DND-41 (cell line): ENCODE results near the gene LST1.
"Not testable (repeated sequence)": the region's sequence is repeated elsewhere in the genome, so short reads cannot be mapped to it uniquely, and the experiment has no call there.

Source experiments
- ATAC-seq: fragments of 200-7000 bp; cut with Tn5 transposase; 3 replicates; pipeline ENCODE4 v1.9.1; 2021; ENCODE audit warnings: low read depth; ENCODE audit not compliant: insufficient read depth
- DNase-seq: peaks from one replicate; pipeline ENCODE4 v3.0.0-alpha.2; 2020
- H2AFZ ChIP-seq: 2 replicates; pipeline ENCODE4 v1.6.0; 2012; ENCODE audit warnings: low read depth, low read length
- H3K27ac ChIP-seq: 2 replicates; pipeline ENCODE4 v1.5.1; 2012; ENCODE audit warnings: low read length, inconsistent platforms
- H3K27me3 ChIP-seq: fragments of 200-600 bp; sonication (generic); 2 replicates; pipeline ENCODE4 v1.6.0; 2012; ENCODE audit warnings: low read length, mild to moderate bottlenecking, inconsistent platforms; ENCODE audit not compliant: insufficient read depth, poor library complexity
- H3K36me3 ChIP-seq: 2 replicates; pipeline ENCODE4 v1.5.1; 2012; ENCODE audit warnings: low read length, inconsistent platforms; ENCODE audit not compliant: insufficient read depth
- H3K4me1 ChIP-seq: 2 replicates; pipeline ENCODE4 v1.5.1; 2012; ENCODE audit warnings: mild to moderate bottlenecking, low read length; ENCODE audit not compliant: insufficient read depth
- H3K4me2 ChIP-seq: 2 replicates; pipeline ENCODE4 v1.6.0; 2012; ENCODE audit warnings: mild to moderate bottlenecking, moderate library complexity, low read length, inconsistent platforms; ENCODE audit not compliant: insufficient read depth
- H3K4me3 ChIP-seq, 2 experiments: fragments of 200-600 bp in 1 of 2; shearing (Covaris generic) in 1 of 2; 2 replicates each; pipeline ENCODE4 v1.5.1; 2012 to 2016; ENCODE audit warnings: inconsistent platforms in 2 of 2, low read length in 2 of 2, mild to moderate bottlenecking in 2 of 2, low read depth in 1 of 2, moderate library complexity in 1 of 2
- H3K79me2 ChIP-seq: 2 replicates; pipeline ENCODE4 v1.6.0; 2012; ENCODE audit warnings: low read length, inconsistent platforms; ENCODE audit not compliant: insufficient read depth
- H3K9ac ChIP-seq: 2 replicates; pipeline ENCODE4 v1.6.0; 2012; ENCODE audit warnings: low read depth, mild to moderate bottlenecking, inconsistent platforms, low read length, moderate library complexity
- H3K9me3 ChIP-seq: 2 replicates; pipeline ENCODE4 v1.5.1; 2012; ENCODE audit warnings: low read length, moderate library complexity, mild to moderate bottlenecking, inconsistent platforms; ENCODE audit not compliant: insufficient read depth, severe bottlenecking
- H4K20me1 ChIP-seq: 2 replicates; pipeline ENCODE4 v1.6.0; 2012; ENCODE audit warnings: low read length; ENCODE audit not compliant: insufficient read depth
- EZH2 ChIP-seq: IDR thresholded peaks from 3 replicates; pipeline ENCODE4 v1.6.1; 2012; ENCODE audit warnings: borderline replicate concordance, low read depth, mild to moderate bottlenecking, moderate library complexity, low read length, inconsistent platforms; ENCODE audit not compliant: severe bottlenecking
- TF ChIP-seq, protein P1 (sequence below): IDR thresholded peaks from 2 replicates; pipeline ENCODE4 v1.5.1; 2012; ENCODE audit warnings: borderline replicate concordance, low read length, moderate library complexity, mild to moderate bottlenecking; ENCODE audit not compliant: poor library complexity, severe bottlenecking; ENCODE audit errors: extremely low read depth

The LST1 gene

DNA sequence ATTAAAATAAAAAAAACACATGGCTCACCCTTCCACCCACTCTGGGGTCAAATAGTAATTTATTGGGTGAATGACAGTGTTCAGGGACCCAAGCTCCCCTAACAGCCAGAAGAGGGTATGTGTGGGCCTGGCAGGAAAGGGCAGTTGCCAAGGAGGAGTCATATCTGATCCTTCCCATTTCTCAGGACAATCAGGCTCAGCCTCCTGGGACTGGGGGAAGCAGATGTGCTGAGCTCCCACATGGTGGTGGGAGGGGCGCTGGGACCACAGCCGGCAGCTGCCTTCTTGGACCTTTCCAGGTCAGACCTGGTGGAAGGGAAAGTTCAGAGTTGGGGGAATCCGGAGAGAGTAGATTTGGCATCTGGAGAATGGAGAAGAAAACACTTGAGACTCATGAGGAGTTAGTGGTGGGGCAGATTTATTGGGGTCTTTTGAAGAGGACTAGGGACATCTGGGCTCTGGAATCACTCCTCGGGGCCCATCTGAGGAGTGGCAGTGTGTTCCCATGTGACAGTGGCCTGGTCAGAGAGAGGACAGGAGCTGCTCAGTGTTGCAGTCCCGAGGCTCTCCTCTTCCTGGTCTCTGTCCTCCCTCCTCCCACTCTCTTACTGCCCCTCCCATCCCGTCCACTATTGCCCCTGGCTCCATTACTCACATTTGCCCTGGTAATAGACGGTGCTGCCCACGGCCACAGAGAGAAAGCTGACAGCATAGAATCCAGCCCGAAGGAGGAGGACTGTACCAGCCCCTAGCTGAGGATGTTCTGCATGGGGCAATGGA lies 3.0 kb downstream of the LST1 start:
- no peaks in the 10 kb centered on the region for H3K36me3 ChIP-seq
- H3K9me3 ChIP-seq, result no peaks in the 10 kb centered on the region
- no peak for DNase-seq
- TF ChIP-seq EZH2, result no peak
- TF ChIP-seq, protein P1, sequence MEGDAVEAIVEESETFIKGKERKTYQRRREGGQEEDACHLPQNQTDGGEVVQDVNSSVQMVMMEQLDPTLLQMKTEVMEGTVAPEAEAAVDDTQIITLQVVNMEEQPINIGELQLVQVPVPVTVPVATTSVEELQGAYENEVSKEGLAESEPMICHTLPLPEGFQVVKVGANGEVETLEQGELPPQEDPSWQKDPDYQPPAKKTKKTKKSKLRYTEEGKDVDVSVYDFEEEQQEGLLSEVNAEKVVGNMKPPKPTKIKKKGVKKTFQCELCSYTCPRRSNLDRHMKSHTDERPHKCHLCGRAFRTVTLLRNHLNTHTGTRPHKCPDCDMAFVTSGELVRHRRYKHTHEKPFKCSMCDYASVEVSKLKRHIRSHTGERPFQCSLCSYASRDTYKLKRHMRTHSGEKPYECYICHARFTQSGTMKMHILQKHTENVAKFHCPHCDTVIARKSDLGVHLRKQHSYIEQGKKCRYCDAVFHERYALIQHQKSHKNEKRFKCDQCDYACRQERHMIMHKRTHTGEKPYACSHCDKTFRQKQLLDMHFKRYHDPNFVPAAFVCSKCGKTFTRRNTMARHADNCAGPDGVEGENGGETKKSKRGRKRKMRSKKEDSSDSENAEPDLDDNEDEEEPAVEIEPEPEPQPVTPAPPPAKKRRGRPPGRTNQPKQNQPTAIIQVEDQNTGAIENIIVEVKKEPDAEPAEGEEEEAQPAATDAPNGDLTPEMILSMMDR, result no peak
- no peaks in the 10 kb centered on the region for H4K20me1 ChIP-seq
- no peak for ATAC-seq
- H2AFZ ChIP-seq, result no peak overlapping the region
- H3K9ac ChIP-seq, result no peak overlapping the region
- H3K79me2 ChIP-seq, result no peaks in the 10 kb centered on the region
- no peak overlapping the region for H3K4me2 ChIP-seq
- no peak overlapping the region for H3K4me3 ChIP-seq
- H3K27ac ChIP-seq, result no peak overlapping the region
- H3K27me3 ChIP-seq, result no peaks in the 10 kb centered on the region
- H3K4me1 ChIP-seq, result peaks cover 29% of the 10 kb centered on the region

DNA sequence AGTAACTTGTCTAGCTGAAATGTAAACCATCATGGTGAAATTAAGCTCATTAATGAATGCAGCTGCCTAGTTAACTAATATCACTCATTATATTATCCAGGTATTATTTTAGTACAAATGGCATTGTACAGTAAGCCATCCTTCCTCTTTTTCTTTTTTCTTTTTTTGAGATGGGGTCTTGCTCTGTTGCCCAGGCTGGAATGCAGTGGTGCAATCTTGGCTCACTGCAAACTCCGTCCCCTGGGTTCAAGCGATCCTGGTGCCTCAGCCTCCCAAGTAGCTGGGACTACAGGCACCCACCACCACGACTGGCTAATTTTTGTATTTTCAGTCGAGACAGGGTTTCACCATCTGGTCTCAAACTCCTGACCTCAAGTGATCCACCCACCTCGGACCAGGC lies 4.6 kb downstream of the LST1 start:
- not testable (repeated sequence) for H4K20me1 ChIP-seq, DNase-seq, H3K4me2 ChIP-seq, H2AFZ ChIP-seq, H3K9ac ChIP-seq, H3K79me2 ChIP-seq, H3K27me3 ChIP-seq, H3K9me3 ChIP-seq, ATAC-seq, H3K36me3 ChIP-seq, H3K27ac ChIP-seq, H3K4me3 ChIP-seq
- H3K4me1 ChIP-seq, result peaks cover 24% of the 10 kb centered on the region

DNA sequence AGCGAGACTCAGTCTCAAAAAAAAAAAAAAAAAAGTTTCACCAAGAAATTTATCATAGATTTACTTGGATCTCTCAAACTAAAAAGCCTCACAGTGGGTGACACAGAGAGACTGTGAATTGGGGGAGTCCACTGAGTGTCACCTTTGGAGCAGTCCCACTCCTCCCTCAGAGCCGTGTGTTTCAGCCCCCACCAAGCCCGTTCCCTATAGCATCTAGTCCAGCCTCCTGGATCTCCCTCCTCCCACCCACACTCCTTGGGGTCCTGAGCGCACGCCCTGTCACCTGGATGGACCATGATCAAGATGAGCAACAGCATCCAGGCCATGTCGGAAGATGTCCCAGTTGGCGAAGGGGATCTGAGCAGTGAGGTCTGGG lies 6.3 kb downstream of the LST1 start:
- no peak for DNase-seq
- peaks cover 8% of the 10 kb centered on the region for H3K4me1 ChIP-seq
- H4K20me1 ChIP-seq, result no peaks in the 10 kb centered on the region
- no peaks in the 10 kb centered on the region for H3K27me3 ChIP-seq
- H2AFZ ChIP-seq, result no peak overlapping the region
- H3K4me3 ChIP-seq, result no peak overlapping the region
- 0 out of 3 replicates have a peak, but pooled peaks have one; percentile 6 for ATAC-seq
- no peak overlapping the region for H3K9ac ChIP-seq
- TF ChIP-seq EZH2, result no peak
- TF ChIP-seq, protein P1, result no peak
- H3K36me3 ChIP-seq, result no peaks in the 10 kb centered on the region
- no peaks in the 10 kb centered on the region for H3K79me2 ChIP-seq
- no peaks in the 10 kb centered on the region for H3K9me3 ChIP-seq
- no peak overlapping the region for H3K27ac ChIP-seq
- H3K4me2 ChIP-seq, result no peak overlapping the region

DNA sequence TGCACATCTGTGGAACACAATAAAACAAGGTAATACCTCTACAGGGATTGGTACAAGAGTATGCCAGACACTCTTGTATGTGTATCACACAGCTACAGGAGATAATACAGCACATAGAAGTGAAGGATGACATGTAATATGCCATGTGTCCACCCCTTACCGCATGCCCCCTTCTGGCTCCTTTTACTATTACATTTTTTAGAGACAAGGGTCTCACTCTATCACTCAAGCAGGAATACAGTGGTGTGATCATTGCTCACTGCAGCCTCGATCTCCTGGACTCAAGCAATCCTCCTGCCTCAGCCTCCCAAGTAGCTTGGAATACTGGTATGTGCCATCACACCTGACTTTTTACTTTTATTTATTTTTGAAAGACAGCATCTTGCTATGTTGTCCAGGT lies 10.9 kb downstream of the LST1 start:
- Histone ChIP-seq H3K9me3 (no peaks in the 10 kb centered on the region), H3K79me2 (no peaks in the 10 kb centered on the region), H2AFZ (no peak overlapping the region), H3K27me3 (no peaks in the 10 kb centered on the region), H3K4me1 (peaks cover 12% of the 10 kb centered on the region; the same call in 1 of the 2 replicates), H3K36me3 (no peaks in the 10 kb centered on the region), H3K4me2 (no peak overlapping the region), H4K20me1 (no peaks in the 10 kb centered on the region), H3K9ac (no peak overlapping the region), H3K27ac (no peak overlapping the region), H3K4me3 (no peak overlapping the region)
- ATAC-seq, result peak; percentile 77
- no peak for TF ChIP-seq EZH2
- TF ChIP-seq, protein P1, result peak; percentile 69
- peak; percentile 53 for DNase-seq
